Fibroblast of skin of left quadriceps (primary cell): Measurements from ENCODE around the gene ZHX3.

Experiments
- DNase-seq, 2 experiments: peaks; one replicate each; pipeline ENCODE4 v3.0.0-alpha.2; 2013; ENCODE audit warnings: low read depth in 2 of 2

ZHX3 gene

GRCh38 chr20:41170386-41171105, 147.0 kb downstream of the ZHX3 start:
- DNase-seq, result no peak

DNA sequence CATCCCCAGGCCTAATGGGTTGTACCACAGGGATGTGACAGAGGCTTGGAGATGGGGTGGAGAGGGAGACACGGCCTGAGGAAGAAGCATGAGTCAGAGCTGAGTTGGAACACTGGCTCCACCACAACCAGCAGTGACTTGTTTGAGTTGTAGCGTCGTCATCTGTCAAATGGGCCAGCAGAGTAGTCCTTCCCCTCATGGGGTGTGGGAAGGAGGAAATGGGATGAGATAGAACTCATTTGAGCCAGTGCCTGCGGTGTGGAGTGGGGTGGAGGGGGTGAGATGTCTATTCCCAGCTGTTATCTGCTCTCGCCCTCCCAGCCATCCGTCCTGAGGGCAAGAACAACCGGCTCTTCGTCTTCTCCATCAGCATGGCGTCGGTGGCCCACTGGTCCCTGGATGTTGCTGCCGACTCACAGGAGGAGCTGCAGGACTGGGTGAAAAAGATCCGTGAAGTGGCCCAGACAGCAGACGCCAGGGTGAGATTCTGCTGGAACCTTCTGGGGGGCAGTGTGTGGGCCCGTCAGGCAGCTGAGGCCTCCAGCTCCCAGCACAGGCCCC, 147.7 kb downstream of the ZHX3 start:
- DNase-seq, result no peak

- DNase-seq, result no peak
Measured at GRCh38 chr20:41169162-41169690, 148.3 kb downstream of the ZHX3 start.

GRCh38 chr20:41168281-41169161, 149.0 kb downstream of the ZHX3 start:
- no peak for DNase-seq

DNA sequence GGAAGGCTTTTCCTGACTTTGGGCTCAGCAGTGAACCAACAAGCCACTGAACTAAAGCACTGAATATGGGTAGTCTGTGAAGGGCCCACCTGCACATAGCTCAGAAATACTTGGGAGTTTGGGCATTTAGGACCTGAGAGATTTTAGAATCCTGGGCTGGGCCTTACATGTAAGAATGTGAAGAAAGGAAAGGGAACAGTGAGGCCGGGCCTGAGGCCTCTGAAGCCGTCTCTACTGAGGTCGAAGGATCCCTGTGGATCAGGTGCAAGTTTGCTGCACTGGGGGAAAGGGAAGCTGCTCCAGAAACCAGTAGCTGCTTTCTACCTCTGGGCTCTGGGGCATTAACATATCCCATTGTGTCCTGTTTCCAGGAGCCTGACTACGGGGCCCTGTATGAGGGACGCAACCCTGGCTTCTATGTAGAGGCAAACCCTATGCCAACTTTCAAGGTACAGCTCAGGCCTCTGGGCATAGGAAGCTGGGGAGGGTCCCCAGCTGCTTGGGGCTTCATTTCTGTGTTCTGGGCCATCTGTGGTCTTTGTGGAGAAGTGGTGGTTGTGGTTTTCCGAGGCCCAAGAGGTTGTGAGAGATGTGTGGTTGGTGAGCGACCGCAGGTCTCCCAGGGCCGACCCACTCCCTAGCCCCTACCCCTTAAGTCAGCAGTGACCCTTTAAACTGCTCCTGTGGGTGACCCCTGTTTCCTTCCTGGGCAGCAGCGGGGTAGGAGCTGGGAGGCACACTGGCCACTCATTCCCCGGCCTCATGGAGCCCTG, 149.9 kb downstream of the ZHX3 start:
- no peak for DNase-seq

GRCh38 chr20:41167118-41167470, 150.4 kb downstream of the ZHX3 start:
- no peak for DNase-seq

- no peak for DNase-seq
Measured at GRCh38 chr20:41166201-41167117, 151.1 kb downstream of the ZHX3 start.

DNA sequence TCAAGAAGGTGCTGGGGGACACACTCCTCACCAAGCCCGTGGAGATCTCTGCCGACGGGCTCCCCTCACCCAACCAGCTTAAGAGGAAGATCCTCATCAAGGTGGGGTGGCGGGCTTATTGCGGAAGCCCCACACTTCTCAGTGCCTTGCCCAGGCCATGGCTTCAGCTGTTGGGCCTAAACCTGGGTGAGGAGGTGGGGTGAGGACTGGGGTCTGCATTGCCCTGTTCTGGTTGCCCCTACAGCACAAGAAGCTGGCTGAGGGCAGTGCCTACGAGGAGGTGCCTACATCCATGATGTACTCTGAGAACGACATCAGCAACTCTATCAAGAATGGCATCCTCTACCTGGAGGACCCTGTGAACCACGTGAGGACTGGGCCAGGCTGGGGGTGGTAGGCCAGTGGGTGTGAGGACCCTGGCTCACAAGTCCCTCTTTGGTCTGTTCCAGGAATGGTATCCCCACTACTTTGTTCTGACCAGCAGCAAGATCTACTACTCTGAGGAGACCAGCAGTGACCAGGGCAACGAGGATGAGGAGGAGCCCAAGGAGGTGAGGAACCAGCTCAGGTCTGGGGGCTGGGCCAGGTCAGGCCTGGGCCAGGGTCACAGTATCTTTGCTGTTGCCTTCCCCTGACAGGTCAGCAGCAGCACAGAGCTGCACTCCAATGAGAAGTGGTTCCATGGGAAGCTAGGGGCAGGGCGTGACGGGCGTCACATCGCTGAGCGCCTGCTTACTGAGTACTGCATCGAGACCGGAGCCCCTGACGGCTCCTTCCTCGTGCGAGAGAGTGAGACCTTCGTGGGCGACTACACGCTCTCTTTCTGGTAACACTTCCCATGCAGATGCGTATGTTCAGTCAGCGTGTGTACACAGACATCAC, 152.3 kb downstream of the ZHX3 start:
- no peak for DNase-seq

DNA sequence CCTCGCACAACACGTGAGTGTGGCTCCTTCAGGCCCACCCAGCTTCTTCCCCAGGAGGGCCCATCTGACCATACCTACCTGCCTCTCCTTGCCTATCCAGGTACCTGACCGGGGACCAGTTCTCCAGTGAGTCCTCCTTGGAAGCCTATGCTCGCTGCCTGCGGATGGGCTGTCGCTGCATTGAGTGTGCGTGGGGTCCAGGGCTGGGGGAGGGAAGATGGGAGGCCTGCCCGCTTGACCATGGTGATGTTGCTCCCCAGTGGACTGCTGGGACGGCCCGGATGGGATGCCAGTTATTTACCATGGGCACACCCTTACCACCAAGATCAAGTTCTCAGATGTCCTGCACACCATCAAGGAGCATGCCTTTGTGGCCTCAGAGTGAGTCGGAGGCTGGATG, 153.7 kb downstream of the ZHX3 start:
- no peak for DNase-seq

DNA sequence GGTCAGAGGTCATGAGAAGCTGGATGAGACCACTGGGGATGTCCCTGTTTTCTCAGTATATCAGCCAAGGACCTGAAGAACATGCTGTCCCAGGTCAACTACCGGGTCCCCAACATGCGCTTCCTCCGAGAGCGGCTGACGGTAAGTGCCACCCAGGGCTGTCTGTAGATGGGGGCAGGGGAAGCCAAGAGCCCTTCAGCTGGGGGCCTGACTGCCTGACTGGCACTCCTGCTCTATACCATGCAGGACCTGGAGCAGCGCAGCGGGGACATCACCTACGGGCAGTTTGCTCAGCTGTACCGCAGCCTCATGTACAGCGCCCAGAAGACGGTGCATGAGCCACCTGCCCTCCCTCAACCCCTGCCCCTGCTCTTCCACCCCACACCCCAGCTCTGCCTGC, 155.1 kb downstream of the ZHX3 start:
- no peak for DNase-seq

GRCh38 chr20:41161886-41162285, 155.6 kb downstream of the ZHX3 start:
- no peak for DNase-seq

GRCh38 chr20:41160686-41161085, 156.8 kb downstream of the ZHX3 start:
- no peak for DNase-seq

- no peak for DNase-seq
Measured at GRCh38 chr20:41159547-41159946, 158.0 kb downstream of the ZHX3 start.

- no peak for DNase-seq
Measured at GRCh38 chr20:41158082-41158625, 159.4 kb downstream of the ZHX3 start.

- no peak for DNase-seq
Measured at GRCh38 chr20:41155261-41155660, 162.3 kb downstream of the ZHX3 start.

GRCh38 chr20:41154436-41155176, 162.9 kb downstream of the ZHX3 start:
- no peak for DNase-seq

DNA sequence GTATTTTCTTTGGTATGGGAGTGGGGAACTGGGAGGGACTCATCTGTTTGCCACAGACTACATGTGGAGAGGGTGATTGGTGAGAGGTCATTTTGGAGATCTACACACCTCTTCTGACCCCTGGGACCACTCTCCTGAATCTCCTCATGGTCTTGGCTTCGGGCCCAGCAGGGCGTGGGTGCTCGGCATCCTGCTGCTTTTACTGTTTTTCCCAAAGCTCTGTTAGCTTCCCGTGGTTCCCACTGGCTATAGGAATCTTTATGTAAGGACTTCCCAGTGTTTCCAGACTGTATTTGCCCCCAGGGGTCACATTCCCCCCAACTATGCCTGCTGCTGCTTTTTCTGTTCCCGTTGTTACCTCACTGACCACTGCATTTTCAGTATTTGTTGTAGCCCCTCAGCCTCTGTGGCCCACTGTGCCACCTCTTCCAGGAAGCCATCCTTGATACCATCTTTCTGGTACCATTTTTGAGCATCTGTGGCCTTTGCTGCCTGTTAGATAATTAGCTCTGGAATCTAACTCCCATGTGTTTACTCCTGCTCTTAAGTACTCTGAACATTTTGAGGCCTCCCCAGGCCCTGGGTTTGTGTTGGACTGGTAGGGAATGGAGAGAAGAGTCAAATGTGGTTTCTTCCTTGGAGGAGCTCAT, 165.3 kb downstream of the ZHX3 start:
- DNase-seq, result no peak
